Mammary epithelial cell (primary cell): ENCODE results near the gene ADGRG7.

Experiments
- CTCF ChIP-seq, 2 donors: IDR thresholded peaks in 1 of 2; conservative IDR thresholded peaks in 1 of 2; 2 replicates each; pipeline ENCODE4 v1.5.1; 2011 to 2012; ENCODE audit warnings: inconsistent platforms in 2 of 2, low read length in 2 of 2, mild to moderate bottlenecking in 2 of 2, control low read depth in 1 of 2, low read depth in 1 of 2; ENCODE audit not compliant: insufficient read depth in 1 of 2; ENCODE audit errors: extremely low read depth in 1 of 2
- EZH2 ChIP-seq: IDR thresholded peaks from 2 replicates; pipeline ENCODE4 v1.6.1; 2012; ENCODE audit warnings: low read length, inconsistent platforms, borderline replicate concordance

GRCh38 chr3:100578646-100579045 lies 30.8 kb upstream of the ADGRG7 start:
- no peak for TF ChIP-seq CTCF (conservative IDR thresholded peaks at IDR 0.05 in 1 of 2, IDR thresholded peaks at IDR 0.05 in 1 of 2; ENCODE audit: extremely low read depth in 1 of 2, insufficient read depth in 1 of 2, low read depth in 1 of 2, low read length in 2 of 2)
- no peak for TF ChIP-seq EZH2
